ENCODE measurements around the gene SMAD3.

SMAD3 gene

GRCh38 chr15:67215102-67215501 lies 149.7 kb downstream of the SMAD3 start:
- Histone ChIP-seq H3K4me3 (ENCODE audit: low read depth in 1 of 2, low read length in 2 of 2) (no peak overlapping the region), H3K9ac (ENCODE audit: low read length) (no peak overlapping the region), H3K27me3 (ENCODE audit: control insufficient read depth in 1 of 2, insufficient read depth in 2 of 2, low read length in 2 of 2) (no peaks in the 10 kb centered on the region), H3K9me3 (ENCODE audit: low read length) (no peaks in the 10 kb centered on the region), H3K27ac (ENCODE audit: low read depth, low read length) (no peak overlapping the region), H3K4me1 (ENCODE audit: insufficient read depth, low read length) (no peaks in the 10 kb centered on the region), H3K36me3 (ENCODE audit: insufficient read depth, low read length) (no peaks in the 10 kb centered on the region)

- Histone ChIP-seq H3K36me3 (ENCODE audit: insufficient read depth, low read length) (no peaks in the 10 kb centered on the region), H3K4me1 (ENCODE audit: insufficient read depth, low read length) (no peaks in the 10 kb centered on the region), H3K9me3 (ENCODE audit: low read length) (no peaks in the 10 kb centered on the region), H3K27me3 (ENCODE audit: control insufficient read depth in 1 of 2, insufficient read depth in 2 of 2, low read length in 2 of 2) (no peaks in the 10 kb centered on the region), H3K9ac (ENCODE audit: low read length) (no peak overlapping the region), H3K4me3 (ENCODE audit: low read depth in 1 of 2, low read length in 2 of 2) (no peak overlapping the region), H3K27ac (ENCODE audit: low read depth, low read length) (no peak overlapping the region)
These were observed 151.5 kb downstream of the SMAD3 start for GRCh38 chr15:67216859-67217258.

- Histone ChIP-seq H3K36me3 (ENCODE audit: insufficient read depth, low read length) (no peaks in the 10 kb centered on the region), H3K4me3 (ENCODE audit: low read depth in 1 of 2, low read length in 2 of 2) (no peak overlapping the region), H3K4me1 (ENCODE audit: insufficient read depth, low read length) (no peaks in the 10 kb centered on the region), H3K9me3 (ENCODE audit: low read length) (no peaks in the 10 kb centered on the region), H3K27me3 (ENCODE audit: control insufficient read depth in 1 of 2, insufficient read depth in 2 of 2, low read length in 2 of 2) (no peaks in the 10 kb centered on the region), H3K9ac (ENCODE audit: low read length) (no peak overlapping the region), H3K27ac (ENCODE audit: low read depth, low read length) (no peak overlapping the region)
These were observed 153.0 kb downstream of the SMAD3 start for GRCh38 chr15:67218428-67218827.

GRCh38 chr15:67219288-67219687 lies 153.9 kb downstream of the SMAD3 start:
- no peaks in the 10 kb centered on the region for H3K36me3 ChIP-seq (ENCODE audit: insufficient read depth, low read length)
- no peak overlapping the region for H3K4me3 ChIP-seq (ENCODE audit: low read depth in 1 of 2, low read length in 2 of 2)
- no peaks in the 10 kb centered on the region for H3K27me3 ChIP-seq (ENCODE audit: control insufficient read depth in 1 of 2, insufficient read depth in 2 of 2, low read length in 2 of 2)
- H3K27ac ChIP-seq (ENCODE audit: low read depth, low read length), result no peak overlapping the region
- H3K9ac ChIP-seq (ENCODE audit: low read length), result no peak overlapping the region
- no peaks in the 10 kb centered on the region for H3K4me1 ChIP-seq (ENCODE audit: insufficient read depth, low read length)
- H3K9me3 ChIP-seq (ENCODE audit: low read length), result no peaks in the 10 kb centered on the region

- H3K27me3 ChIP-seq (ENCODE audit: control insufficient read depth in 1 of 2, insufficient read depth in 2 of 2, low read length in 2 of 2), result no peaks in the 10 kb centered on the region
- H3K9ac ChIP-seq (ENCODE audit: low read length), result no peak overlapping the region
- H3K4me3 ChIP-seq (ENCODE audit: low read depth in 1 of 2, low read length in 2 of 2), result no peak overlapping the region
- peaks cover 6% of the 10 kb centered on the region for H3K36me3 ChIP-seq (ENCODE audit: insufficient read depth, low read length)
- H3K4me1 ChIP-seq (ENCODE audit: insufficient read depth, low read length), result no peaks in the 10 kb centered on the region
- H3K27ac ChIP-seq (ENCODE audit: low read depth, low read length), result no peak overlapping the region
- no peaks in the 10 kb centered on the region for H3K9me3 ChIP-seq (ENCODE audit: low read length)
These were observed 159.5 kb downstream of the SMAD3 start for GRCh38 chr15:67224889-67225288.

- Histone ChIP-seq H3K27ac (ENCODE audit: low read depth, low read length) (no peak overlapping the region), H3K9me3 (ENCODE audit: low read length) (no peaks in the 10 kb centered on the region)
These were observed 159.9 kb downstream of the SMAD3 start for GRCh38 chr15:67225336-67225735.

GRCh38 chr15:67227431-67227830 lies 162.0 kb downstream of the SMAD3 start:
- H3K27ac ChIP-seq (ENCODE audit: low read depth, low read length), result no peak overlapping the region
- no peaks in the 10 kb centered on the region for H3K4me1 ChIP-seq (ENCODE audit: insufficient read depth, low read length)
- H3K4me3 ChIP-seq (ENCODE audit: low read depth in 1 of 2, low read length in 2 of 2), result no peak overlapping the region
- H3K27me3 ChIP-seq (ENCODE audit: control insufficient read depth in 1 of 2, insufficient read depth in 2 of 2, low read length in 2 of 2), result no peaks in the 10 kb centered on the region
- H3K9ac ChIP-seq (ENCODE audit: low read length), result no peak overlapping the region
- peaks cover 27% of the 10 kb centered on the region for H3K36me3 ChIP-seq (ENCODE audit: insufficient read depth, low read length)
- H3K9me3 ChIP-seq (ENCODE audit: low read length), result no peaks in the 10 kb centered on the region

More at GRCh38 chr15:67225336-67225735, 159.9 kb downstream of the SMAD3 start:
- H3K36me3 ChIP-seq (ENCODE audit: insufficient read depth, low read length), result peaks cover 10% of the 10 kb centered on the region
- no peak overlapping the region for H3K4me3 ChIP-seq (ENCODE audit: low read depth in 1 of 2, low read length in 2 of 2)
- H3K4me1 ChIP-seq (ENCODE audit: insufficient read depth, low read length), result no peaks in the 10 kb centered on the region
- H3K9ac ChIP-seq (ENCODE audit: low read length), result no peak overlapping the region
- H3K27me3 ChIP-seq (ENCODE audit: control insufficient read depth in 1 of 2, insufficient read depth in 2 of 2, low read length in 2 of 2), result no peaks in the 10 kb centered on the region

GRCh38 chr15:67227846-67228245 lies 162.4 kb downstream of the SMAD3 start:
- peaks cover 28% of the 10 kb centered on the region for H3K36me3 ChIP-seq (ENCODE audit: insufficient read depth, low read length)
- no peaks in the 10 kb centered on the region for H3K4me1 ChIP-seq (ENCODE audit: insufficient read depth, low read length)
- H3K9ac ChIP-seq (ENCODE audit: low read length), result no peak overlapping the region
- H3K9me3 ChIP-seq (ENCODE audit: low read length), result no peaks in the 10 kb centered on the region
- no peak overlapping the region for H3K27ac ChIP-seq (ENCODE audit: low read depth, low read length)
- H3K27me3 ChIP-seq (ENCODE audit: control insufficient read depth in 1 of 2, insufficient read depth in 2 of 2, low read length in 2 of 2), result no peaks in the 10 kb centered on the region
- no peak overlapping the region for H3K4me3 ChIP-seq (ENCODE audit: low read depth in 1 of 2, low read length in 2 of 2)

GRCh38 chr15:67228286-67228685 lies 162.9 kb downstream of the SMAD3 start:
- H3K36me3 ChIP-seq (ENCODE audit: insufficient read depth, low read length), result peaks cover 28% of the 10 kb centered on the region
- H3K9me3 ChIP-seq (ENCODE audit: low read length), result no peaks in the 10 kb centered on the region
- no peak overlapping the region for H3K27ac ChIP-seq (ENCODE audit: low read depth, low read length)
- no peak overlapping the region for H3K4me3 ChIP-seq (ENCODE audit: low read depth in 1 of 2, low read length in 2 of 2)
- no peak overlapping the region for H3K9ac ChIP-seq (ENCODE audit: low read length)
- no peaks in the 10 kb centered on the region for H3K4me1 ChIP-seq (ENCODE audit: insufficient read depth, low read length)
- H3K27me3 ChIP-seq (ENCODE audit: control insufficient read depth in 1 of 2, insufficient read depth in 2 of 2, low read length in 2 of 2), result no peaks in the 10 kb centered on the region

- peaks cover 28% of the 10 kb centered on the region for H3K36me3 ChIP-seq (ENCODE audit: insufficient read depth, low read length)
- no peaks in the 10 kb centered on the region for H3K27me3 ChIP-seq (ENCODE audit: control insufficient read depth in 1 of 2, insufficient read depth in 2 of 2, low read length in 2 of 2)
- H3K9me3 ChIP-seq (ENCODE audit: low read length), result no peaks in the 10 kb centered on the region
- no peak overlapping the region for H3K9ac ChIP-seq (ENCODE audit: low read length)
- no peak overlapping the region for H3K4me3 ChIP-seq (ENCODE audit: low read depth in 1 of 2, low read length in 2 of 2)
- H3K27ac ChIP-seq (ENCODE audit: low read depth, low read length), result no peak overlapping the region
- no peaks in the 10 kb centered on the region for H3K4me1 ChIP-seq (ENCODE audit: insufficient read depth, low read length)
These were observed 165.1 kb downstream of the SMAD3 start for GRCh38 chr15:67230504-67230903.

GRCh38 chr15:67232591-67232990 lies 167.2 kb downstream of the SMAD3 start:
- no peaks in the 10 kb centered on the region for H3K9me3 ChIP-seq (ENCODE audit: low read length)

GRCh38 chr15:67240235-67241131 lies 175.1 kb downstream of the SMAD3 start:
- peaks cover 7% of the 10 kb centered on the region for H3K4me1 ChIP-seq (ENCODE audit: insufficient read depth, low read length)
- no peak overlapping the region for H3K9ac ChIP-seq (ENCODE audit: low read length)
- H3K27ac ChIP-seq (ENCODE audit: low read depth, low read length), result no peak overlapping the region
- H3K36me3 ChIP-seq (ENCODE audit: insufficient read depth, low read length), result no peaks in the 10 kb centered on the region
- no peak overlapping the region for H3K4me3 ChIP-seq (ENCODE audit: low read depth in 1 of 2, low read length in 2 of 2)
- H3K9me3 ChIP-seq (ENCODE audit: low read length), result no peaks in the 10 kb centered on the region
- no peaks in the 10 kb centered on the region for H3K27me3 ChIP-seq (ENCODE audit: control insufficient read depth in 1 of 2, insufficient read depth in 2 of 2, low read length in 2 of 2)

More at GRCh38 chr15:67232591-67232990, 167.2 kb downstream of the SMAD3 start:
- Histone ChIP-seq H3K27me3 (ENCODE audit: control insufficient read depth in 1 of 2, insufficient read depth in 2 of 2, low read length in 2 of 2) (no peaks in the 10 kb centered on the region), H3K9ac (ENCODE audit: low read length) (no peak overlapping the region), H3K4me3 (ENCODE audit: low read depth in 1 of 2, low read length in 2 of 2) (no peak overlapping the region), H3K36me3 (ENCODE audit: insufficient read depth, low read length) (peaks cover 28% of the 10 kb centered on the region), H3K27ac (ENCODE audit: low read depth, low read length) (no peak overlapping the region), H3K4me1 (ENCODE audit: insufficient read depth, low read length) (no peaks in the 10 kb centered on the region)
